ENCODE data around the gene ZNF850.

Gene ZNF850

GRCh38 chr19:36707134-36707533 lies 65.5 kb downstream of the ZNF850 start:
- in situ Hi-C loops (cut with HindIII; ENCODE audit: low sequenced_read_pairs), result no loop called here

GRCh38 chr19:36688058-36688457 lies 84.5 kb downstream of the ZNF850 start:
- in situ Hi-C loops (cut with HindIII; ENCODE audit: low sequenced_read_pairs), result no loop called here

GRCh38 chr19:36687214-36688056 lies 85.2 kb downstream of the ZNF850 start, which contains the start of gene ZNF567:
Gene ZNF567, plus strand, starts transcription at chr19:36687612. Its CDS starts 7,256 bp downstream, at chr19:36694868.
- in situ Hi-C loops (cut with HindIII; ENCODE audit: low sequenced_read_pairs), result no loop called here

GRCh38 chr19:36686365-36687213 lies 86.0 kb downstream of the ZNF850 start:
- in situ Hi-C loops (cut with HindIII; ENCODE audit: low sequenced_read_pairs), result no loop called here

- in situ Hi-C loops (cut with HindIII; ENCODE audit: low sequenced_read_pairs), result no loop called here
Observed at GRCh38 chr19:36685835-36686234, 86.8 kb downstream of the ZNF850 start.

GRCh38 chr19:36679455-36679854 lies 93.2 kb downstream of the ZNF850 start:
- in situ Hi-C loops (cut with HindIII; ENCODE audit: low sequenced_read_pairs), result no loop called here

GRCh38 chr19:36674201-36674600 lies 98.4 kb downstream of the ZNF850 start:
- in situ Hi-C loops (cut with HindIII; ENCODE audit: low sequenced_read_pairs), result no loop called here

- in situ Hi-C loops (cut with HindIII; ENCODE audit: low sequenced_read_pairs), result no loop called here
Observed at GRCh38 chr19:36672368-36672767, 100.2 kb downstream of the ZNF850 start.

GRCh38 chr19:36668646-36669045 lies 104.0 kb downstream of the ZNF850 start:
- in situ Hi-C loops (cut with HindIII; ENCODE audit: low sequenced_read_pairs), result no loop called here

GRCh38 chr19:36665832-36666231 lies 106.8 kb downstream of the ZNF850 start:
- in situ Hi-C loops (cut with HindIII; ENCODE audit: low sequenced_read_pairs), result no loop called here
